Measurements from ENCODE around the gene APOLD1. TPM values are rescaled to one million over a fixed set of nuclear protein-coding genes. Genes with fewer than 3 reads are reported as not detected.

APOLD1 gene
- total RNA-seq, 1 donor from 2014 or later: 5.1 TPM

DNA sequence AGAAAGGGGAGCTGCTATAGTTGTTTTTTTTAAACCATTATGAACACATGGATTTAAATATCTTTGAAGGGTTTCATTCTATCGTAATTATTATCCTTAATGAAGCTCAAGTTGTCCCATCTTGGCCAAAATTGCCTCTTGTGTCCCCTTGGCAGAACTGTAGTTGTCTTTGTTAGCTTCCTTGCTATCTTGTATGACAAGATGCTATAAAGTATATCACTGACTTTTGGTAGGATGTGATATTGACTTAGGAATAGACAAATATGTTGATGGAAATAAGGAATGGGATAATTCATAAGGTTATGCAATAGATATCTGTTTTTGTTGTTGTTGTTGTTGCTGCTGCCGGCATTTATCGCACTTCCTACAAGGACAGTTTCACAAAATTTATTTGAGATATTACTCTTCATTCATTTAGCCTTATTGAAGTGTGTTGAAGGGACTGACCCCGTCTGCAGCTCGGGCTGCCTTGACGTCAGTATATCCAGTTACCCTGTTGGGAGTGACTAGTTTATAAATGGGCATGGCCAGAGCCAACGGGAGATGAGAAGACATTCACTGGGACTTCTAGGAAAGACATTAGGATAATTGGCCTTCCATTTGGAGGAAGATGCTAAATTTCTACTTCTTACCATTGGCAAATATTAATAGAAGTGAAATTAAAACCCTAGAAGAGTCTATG lies 26.1 kb upstream of the APOLD1 start:
- no peaks in the 10 kb centered on the region for H3K27me3 Mint-ChIP-seq (ENCODE audit: low read depth)
- DNase-seq (ENCODE audit: low spot score in 2 of 2, unreplicated experiment in 2 of 2): no peak
- no peaks in the 10 kb centered on the region for H3K36me3 Mint-ChIP-seq
- H3K4me3 Mint-ChIP-seq: no peak overlapping the region
- H3K4me1 Mint-ChIP-seq: no peaks in the 10 kb centered on the region
- no peaks in the 10 kb centered on the region for H3K9me3 Mint-ChIP-seq
- H3K27ac Mint-ChIP-seq: no peak overlapping the region
- TF ChIP-seq, protein P1, sequence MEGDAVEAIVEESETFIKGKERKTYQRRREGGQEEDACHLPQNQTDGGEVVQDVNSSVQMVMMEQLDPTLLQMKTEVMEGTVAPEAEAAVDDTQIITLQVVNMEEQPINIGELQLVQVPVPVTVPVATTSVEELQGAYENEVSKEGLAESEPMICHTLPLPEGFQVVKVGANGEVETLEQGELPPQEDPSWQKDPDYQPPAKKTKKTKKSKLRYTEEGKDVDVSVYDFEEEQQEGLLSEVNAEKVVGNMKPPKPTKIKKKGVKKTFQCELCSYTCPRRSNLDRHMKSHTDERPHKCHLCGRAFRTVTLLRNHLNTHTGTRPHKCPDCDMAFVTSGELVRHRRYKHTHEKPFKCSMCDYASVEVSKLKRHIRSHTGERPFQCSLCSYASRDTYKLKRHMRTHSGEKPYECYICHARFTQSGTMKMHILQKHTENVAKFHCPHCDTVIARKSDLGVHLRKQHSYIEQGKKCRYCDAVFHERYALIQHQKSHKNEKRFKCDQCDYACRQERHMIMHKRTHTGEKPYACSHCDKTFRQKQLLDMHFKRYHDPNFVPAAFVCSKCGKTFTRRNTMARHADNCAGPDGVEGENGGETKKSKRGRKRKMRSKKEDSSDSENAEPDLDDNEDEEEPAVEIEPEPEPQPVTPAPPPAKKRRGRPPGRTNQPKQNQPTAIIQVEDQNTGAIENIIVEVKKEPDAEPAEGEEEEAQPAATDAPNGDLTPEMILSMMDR (IDR thresholded peaks at IDR 0.05; ENCODE audit: unreplicated experiment): no peak

DNA sequence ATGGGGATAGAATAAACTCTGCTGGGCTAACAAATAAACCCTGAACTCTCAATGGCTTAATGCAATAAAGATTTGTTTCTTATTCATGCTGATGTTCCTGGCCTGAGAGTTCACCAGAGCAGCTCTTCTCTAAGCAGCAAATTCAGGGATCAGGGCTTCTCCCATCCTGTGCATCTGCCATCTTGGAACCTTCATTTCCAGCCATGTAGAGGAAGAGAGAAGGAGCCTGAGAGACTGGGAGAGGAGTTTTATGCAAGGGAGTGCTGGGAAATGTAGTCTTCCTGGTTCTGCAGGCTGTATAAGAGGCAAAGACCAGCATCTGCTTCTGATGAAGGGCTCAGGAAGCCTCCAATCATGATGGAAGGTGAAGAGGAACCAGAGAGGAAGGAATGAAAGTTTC lies 20.6 kb upstream of the APOLD1 start:
- no peaks in the 10 kb centered on the region for H3K4me1 Mint-ChIP-seq
- TF ChIP-seq, protein P1 (IDR thresholded peaks at IDR 0.05; ENCODE audit: unreplicated experiment): no peak
- peaks cover 2% of the 10 kb centered on the region for H3K36me3 Mint-ChIP-seq
- H3K4me3 Mint-ChIP-seq: no peak overlapping the region
- no peak overlapping the region for H3K27ac Mint-ChIP-seq
- no peaks in the 10 kb centered on the region for H3K27me3 Mint-ChIP-seq (ENCODE audit: low read depth)
- peaks cover 7% of the 10 kb centered on the region for H3K9me3 Mint-ChIP-seq
- DNase-seq (ENCODE audit: low spot score in 2 of 2, unreplicated experiment in 2 of 2): no peak

DNA sequence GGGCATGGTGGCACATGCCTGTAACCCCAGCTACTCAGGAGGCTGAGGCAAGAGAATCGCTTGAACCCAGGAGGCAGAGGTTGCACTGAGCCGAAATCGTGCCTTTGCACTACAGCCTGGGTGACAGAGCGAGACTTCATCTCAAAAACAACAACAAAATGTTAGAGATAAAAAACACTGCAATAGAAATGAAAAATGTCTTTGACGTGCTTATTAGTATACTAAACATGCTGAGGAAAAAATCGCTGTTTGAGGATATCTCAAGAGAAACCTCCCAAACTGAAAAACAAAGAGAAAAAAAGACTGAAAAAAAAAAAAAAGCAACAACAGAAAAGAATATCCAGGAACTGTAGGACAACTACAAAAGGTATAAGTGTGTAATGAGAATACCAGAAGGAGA lies 15.2 kb upstream of the APOLD1 start:
- TF ChIP-seq, protein P1 (IDR thresholded peaks at IDR 0.05; ENCODE audit: unreplicated experiment): no peak
- Mint-ChIP-seq H3K4me1 (no peaks in the 10 kb centered on the region), H3K27ac (no peak overlapping the region), H3K36me3 (peaks cover 2% of the 10 kb centered on the region), H3K9me3 (peaks cover 26% of the 10 kb centered on the region), H3K4me3 (no peak overlapping the region), H3K27me3 (ENCODE audit: low read depth) (no peaks in the 10 kb centered on the region)
- no peak for DNase-seq (ENCODE audit: low spot score in 2 of 2, unreplicated experiment in 2 of 2)

DNA sequence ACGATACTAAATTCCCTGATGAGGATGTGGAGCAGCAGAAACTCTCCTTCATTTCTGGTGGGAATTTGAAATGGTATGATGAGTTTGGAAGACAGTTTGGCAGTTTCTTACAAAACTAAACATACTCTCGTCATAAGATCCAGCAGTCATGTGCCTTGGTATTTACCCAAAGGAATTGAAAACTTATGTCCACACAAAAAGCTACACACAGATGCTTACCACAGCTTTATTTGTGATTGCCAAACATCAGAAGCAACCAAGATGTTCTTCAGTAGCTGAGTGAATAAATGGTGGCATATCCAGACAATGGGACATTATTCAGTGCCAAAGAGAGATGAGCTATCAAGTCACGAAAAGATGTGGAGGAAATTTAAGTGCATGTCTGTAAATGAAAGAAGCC lies 10.7 kb upstream of the APOLD1 start:
- TF ChIP-seq, protein P1 (IDR thresholded peaks at IDR 0.05; ENCODE audit: unreplicated experiment): no peak
- no peak overlapping the region for H3K27ac Mint-ChIP-seq
- H3K4me3 Mint-ChIP-seq: no peak overlapping the region
- DNase-seq (ENCODE audit: low spot score in 2 of 2, unreplicated experiment in 2 of 2): no peak
- H3K27me3 Mint-ChIP-seq (ENCODE audit: low read depth): no peaks in the 10 kb centered on the region
- peaks cover 11% of the 10 kb centered on the region for H3K4me1 Mint-ChIP-seq
- H3K36me3 Mint-ChIP-seq: no peaks in the 10 kb centered on the region
- H3K9me3 Mint-ChIP-seq: peaks cover 19% of the 10 kb centered on the region

DNA sequence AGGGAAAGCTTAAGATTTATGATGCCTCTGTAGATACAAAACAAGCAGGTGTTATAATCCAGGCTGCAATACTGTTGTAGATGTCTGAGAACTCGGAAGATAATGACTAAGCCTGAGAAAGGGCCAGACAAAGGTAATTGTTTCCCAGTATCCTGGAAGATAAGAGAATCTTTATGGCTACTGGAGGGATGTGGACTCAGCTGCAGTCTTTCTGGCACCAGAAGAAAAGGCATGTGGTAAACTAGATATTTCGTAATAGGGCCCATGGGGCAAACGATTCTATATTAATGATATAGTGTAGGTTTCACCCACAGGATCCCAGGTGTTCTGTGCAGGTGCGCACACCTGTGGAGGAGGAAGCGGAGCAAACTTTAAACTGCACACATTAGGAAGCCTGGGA lies 9.2 kb upstream of the APOLD1 start:
- Mint-ChIP-seq H3K36me3 (no peaks in the 10 kb centered on the region), H3K27me3 (ENCODE audit: low read depth) (no peaks in the 10 kb centered on the region), H3K9me3 (peaks cover 11% of the 10 kb centered on the region), H3K4me1 (peaks cover 11% of the 10 kb centered on the region), H3K27ac (no peak overlapping the region), H3K4me3 (no peak overlapping the region)
- TF ChIP-seq, protein P1 (IDR thresholded peaks at IDR 0.05; ENCODE audit: unreplicated experiment): no peak
- no peak for DNase-seq (ENCODE audit: low spot score in 2 of 2, unreplicated experiment in 2 of 2)
